OCI-LY1 (cell line): Measurements from ENCODE around the gene TECR.

Source experiments
- H2AFZ ChIP-seq: fragments of 200-600 bp; sonication (generic), shearing (Covaris generic); 2 replicates; pipeline ENCODE4 v1.6.0; 2014; ENCODE audit warnings: antibody characterized with exemption, mild to moderate bottlenecking, low read length
- H3F3A ChIP-seq: fragments of 200-600 bp; sonication (generic), shearing (Covaris generic); 2 replicates; pipeline ENCODE4 v1.6.0; 2014; ENCODE audit warnings: mild to moderate bottlenecking, antibody characterized with exemption, low read length, moderate library complexity; ENCODE audit not compliant: insufficient read depth
- H3K27ac ChIP-seq: fragments of 200-600 bp; sonication (generic); 2 replicates; pipeline ENCODE4 v1.5.1; 2014; ENCODE audit warnings: low read length, mixed run types, mild to moderate bottlenecking, low read depth; ENCODE audit not compliant: poor library complexity, severe bottlenecking
- H3K27me3 ChIP-seq: fragments of 200-600 bp; sonication (generic); 2 replicates; pipeline ENCODE4 v1.6.0; 2014; ENCODE audit warnings: antibody characterized with exemption, mild to moderate bottlenecking, low read length, moderate library complexity; ENCODE audit not compliant: insufficient read depth
- H3K36me3 ChIP-seq: fragments of 200-600 bp; sonication (generic); 2 replicates; pipeline ENCODE4 v1.6.1; 2014; ENCODE audit warnings: mild to moderate bottlenecking, antibody characterized with exemption, low read length, moderate library complexity, mixed read lengths; ENCODE audit not compliant: insufficient read depth
- H3K4me1 ChIP-seq: fragments of 200-600 bp; sonication (generic); 2 replicates; pipeline ENCODE4 v1.5.1; 2014; ENCODE audit warnings: mild to moderate bottlenecking, low read length, moderate library complexity; ENCODE audit not compliant: insufficient read depth, severe bottlenecking
- H3K4me2 ChIP-seq: fragments of 200-600 bp; sonication (generic), shearing (Covaris generic); 2 replicates; pipeline ENCODE4 v1.6.1; 2014; ENCODE audit warnings: low read length
- H3K4me3 ChIP-seq: fragments of 200-600 bp; sonication (generic); 2 replicates; pipeline ENCODE4 v1.5.1; 2014; ENCODE audit warnings: low read length, low read depth, mild to moderate bottlenecking, mixed read lengths; ENCODE audit not compliant: poor library complexity, severe bottlenecking
- H3K79me2 ChIP-seq: fragments of 200-600 bp; shearing (Covaris generic); 2 replicates; pipeline ENCODE4 v1.6.1; 2016; ENCODE audit warnings: mixed run types, low read length, mixed read lengths; ENCODE audit not compliant: insufficient read depth
- H3K9ac ChIP-seq: fragments of 200-600 bp; sonication (generic), shearing (Covaris generic); 2 replicates; pipeline ENCODE4 v1.6.1; 2014; ENCODE audit warnings: mild to moderate bottlenecking, low read length, mixed read lengths
- H3K9me2 ChIP-seq: fragments of 200-600 bp; sonication (generic), shearing (Covaris generic); 2 replicates; pipeline ENCODE4 v1.6.1; 2014; ENCODE audit warnings: low read depth, mild to moderate bottlenecking, low read length, mixed read lengths
- H3K9me3 ChIP-seq: fragments of 200-600 bp; shearing (Covaris generic); 2 replicates; pipeline ENCODE4 v1.6.1; 2014; ENCODE audit warnings: low read length, mixed read lengths
- H4K20me1 ChIP-seq: fragments of 200-600 bp; sonication (generic), shearing (Covaris generic); 2 replicates; pipeline ENCODE4 v1.6.0; 2016; ENCODE audit warnings: mild to moderate bottlenecking, low read length; ENCODE audit not compliant: insufficient read depth
- CTCF ChIP-seq: fragments of 200-600 bp; sonication (generic), shearing (Covaris generic); IDR thresholded peaks from 2 replicates; pipeline ENCODE4 v1.5.1; 2017; ENCODE audit warnings: mild to moderate bottlenecking, antibody characterized with exemption, low read length, moderate library complexity, mixed read lengths
- EZH2 ChIP-seq: fragments of 200-600 bp; sonication (generic), shearing (Covaris generic); IDR thresholded peaks from 2 replicates; pipeline ENCODE4 v1.8.0; 2017; ENCODE audit warnings: borderline replicate concordance, mixed run types, mild to moderate bottlenecking, antibody characterized with exemption, low read length, moderate library complexity, mixed read lengths

TECR gene

GRCh38 chr19:14530506-14530905 is 1.1 kb downstream of the TECR start:
- Histone ChIP-seq H3F3A (0 out of 2 replicates have a peak, but pooled peaks cover 5% of the 10 kb centered on the region), H3K79me2 (peaks cover 34% of the 10 kb centered on the region), H2AFZ (no peak overlapping the region), H3K9me2 (no peaks in the 10 kb centered on the region), H3K4me2 (peak overlapping the region; percentile 73), H3K27ac (peak overlapping the region; percentile 5), H3K27me3 (no peaks in the 10 kb centered on the region), H3K9ac (peak overlapping the region; percentile 79), H3K9me3 (no peaks in the 10 kb centered on the region), H4K20me1 (no peaks in the 10 kb centered on the region), H3K36me3 (peaks cover 7% of the 10 kb centered on the region; the same call in 1 of the 2 replicates), H3K4me3 (peak overlapping the region; percentile 84), H3K4me1 (peaks cover 40% of the 10 kb centered on the region)
- TF ChIP-seq EZH2 (no peak), CTCF (no peak)

GRCh38 chr19:14533450-14533849 is 4.1 kb downstream of the TECR start:
- no peak overlapping the region for H3K9ac ChIP-seq
- no peaks in the 10 kb centered on the region for H4K20me1 ChIP-seq
- no peak overlapping the region for H3K27ac ChIP-seq
- peaks cover 7% of the 10 kb centered on the region; the same call in 1 of the 2 replicates for H3K36me3 ChIP-seq
- TF ChIP-seq CTCF (no peak), EZH2 (no peak)
- no peak overlapping the region for H3K4me3 ChIP-seq
- H3K4me1 ChIP-seq: peaks cover 25% of the 10 kb centered on the region
- no peaks in the 10 kb centered on the region for H3K9me2 ChIP-seq
- H3K9me3 ChIP-seq: no peaks in the 10 kb centered on the region
- no peak overlapping the region for H3K4me2 ChIP-seq
- no peaks in the 10 kb centered on the region for H3K27me3 ChIP-seq
- no peaks in the 10 kb centered on the region for H3F3A ChIP-seq
- H3K79me2 ChIP-seq: peaks cover 34% of the 10 kb centered on the region
- H2AFZ ChIP-seq: no peak overlapping the region

- H3K4me2 ChIP-seq: peak overlapping the region; percentile 38
- H3K4me3 ChIP-seq: no peak overlapping the region
- no peaks in the 10 kb centered on the region for H3F3A ChIP-seq
- no peaks in the 10 kb centered on the region for H3K9me3 ChIP-seq
- no peak overlapping the region for H2AFZ ChIP-seq
- peaks cover 10% of the 10 kb centered on the region; the same call in 1 of the 2 replicates for H3K36me3 ChIP-seq
- peaks cover 17% of the 10 kb centered on the region for H3K79me2 ChIP-seq
- peaks cover 17% of the 10 kb centered on the region for H3K4me1 ChIP-seq
- no peaks in the 10 kb centered on the region for H4K20me1 ChIP-seq
- H3K9me2 ChIP-seq: no peaks in the 10 kb centered on the region
- no peaks in the 10 kb centered on the region for H3K27me3 ChIP-seq
- no peak overlapping the region for H3K27ac ChIP-seq
- no peak overlapping the region for H3K9ac ChIP-seq
- TF ChIP-seq CTCF: no peak
- no peak for TF ChIP-seq EZH2
Observed at GRCh38 chr19:14536926-14537692, 7.7 kb downstream of the TECR start.
